GM19240 (cell line): Measurements from ENCODE around the gene SMIM29.

Experiments
- DNase-seq: peaks from one replicate; pipeline ENCODE4 v3.0.0; 2011; ENCODE audit warnings: low spot score; ENCODE audit not compliant: insufficient read length

Gene SMIM29

GRCh38 chr6:34227761-34228421 is 20.9 kb downstream of the SMIM29 start:
- no peak for DNase-seq

- DNase-seq: no peak
These were observed 21.8 kb downstream of the SMIM29 start for GRCh38 chr6:34226731-34227586.

DNA sequence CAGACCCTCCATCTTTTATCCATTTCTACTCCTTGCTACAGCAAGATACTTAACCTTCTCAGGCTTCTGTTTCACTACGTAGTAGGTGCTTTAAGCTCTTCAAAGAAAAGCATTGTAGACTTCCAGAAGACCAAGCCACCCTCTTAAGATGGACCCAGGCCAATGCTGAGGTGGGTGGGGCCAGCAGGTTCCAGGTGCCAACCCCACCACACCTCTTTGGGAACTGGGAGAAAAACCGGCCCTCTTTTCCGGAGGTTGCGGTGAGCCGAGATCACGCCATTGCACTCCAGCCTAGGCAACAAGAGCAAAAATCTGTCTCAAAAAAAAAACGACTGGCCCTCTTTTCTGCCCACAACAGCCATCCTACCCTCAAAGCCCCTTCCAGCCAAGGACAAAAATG is 22.7 kb downstream of the SMIM29 start:
- no peak for DNase-seq

DNA sequence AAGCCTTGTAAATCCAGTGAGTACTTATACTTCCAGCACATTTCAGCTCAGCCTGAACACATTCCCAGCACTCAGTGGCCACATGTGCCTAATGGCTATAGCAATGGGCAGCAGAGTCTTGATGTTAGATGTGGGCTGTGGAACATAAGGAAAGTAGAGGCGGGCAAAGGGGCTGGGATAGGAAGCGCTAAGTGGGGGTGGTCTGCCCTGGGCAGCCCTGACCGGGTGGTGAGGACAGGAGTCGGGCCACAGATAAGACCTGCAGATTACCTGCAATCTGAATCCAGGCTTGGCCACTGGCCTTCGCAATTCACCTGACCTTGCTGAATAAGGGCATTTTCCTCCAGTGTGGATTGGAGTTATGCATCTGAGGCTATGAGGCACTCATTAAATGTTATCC is 23.3 kb downstream of the SMIM29 start:
- no peak for DNase-seq

DNA sequence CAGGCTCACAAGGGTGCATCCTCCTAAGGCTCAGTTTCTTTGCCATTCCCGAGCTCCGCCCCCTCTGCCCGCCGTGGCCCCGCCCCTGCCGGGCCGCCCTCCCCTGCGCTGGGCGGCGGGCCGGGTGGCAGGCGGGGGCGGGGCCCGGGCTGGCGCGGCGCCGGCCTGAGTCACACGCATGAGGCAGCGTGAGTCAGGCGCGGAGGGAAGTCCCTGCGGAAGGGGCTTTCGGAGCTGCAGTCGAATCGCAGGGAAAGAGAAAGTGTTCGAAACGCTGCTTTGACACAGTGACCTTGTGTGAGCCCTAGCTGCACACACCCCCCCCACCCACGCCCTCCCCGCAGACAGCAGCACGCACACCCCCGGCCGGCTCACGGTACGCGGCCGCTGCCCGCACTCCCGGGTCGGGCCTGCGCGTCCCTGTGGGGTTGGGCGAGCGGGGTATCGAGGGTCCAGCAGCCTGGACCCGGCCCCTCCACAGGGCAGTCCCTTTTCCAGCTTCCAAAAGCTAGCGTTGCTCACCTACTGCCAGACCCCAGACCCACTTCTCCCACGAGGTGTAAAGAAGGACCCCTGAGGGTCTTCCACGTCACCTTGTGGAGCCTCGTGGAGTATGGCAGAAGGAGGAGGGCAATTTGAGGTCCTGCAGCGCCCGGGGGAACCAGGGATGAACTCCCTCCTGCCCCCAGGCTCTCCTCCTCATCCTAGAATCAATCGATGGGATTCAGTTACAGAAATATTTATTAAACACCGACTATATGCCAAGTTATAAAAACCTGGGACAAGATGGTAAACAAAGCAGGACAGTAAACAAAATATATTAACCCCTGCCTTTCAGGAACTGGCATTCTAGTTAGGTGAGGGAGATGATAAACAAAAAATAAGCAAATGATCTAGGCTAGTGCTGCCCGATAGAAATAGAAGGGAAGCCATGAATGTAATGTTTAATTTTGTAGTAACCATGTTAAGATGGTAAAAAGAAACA is 24.6 kb downstream of the SMIM29 start:
- DNase-seq: peak; percentile 97

GRCh38 chr6:34223381-34223955 is 25.3 kb downstream of the SMIM29 start:
- no peak for DNase-seq

GRCh38 chr6:34218691-34219090 is 30.1 kb downstream of the SMIM29 start:
- no peak for DNase-seq

DNA sequence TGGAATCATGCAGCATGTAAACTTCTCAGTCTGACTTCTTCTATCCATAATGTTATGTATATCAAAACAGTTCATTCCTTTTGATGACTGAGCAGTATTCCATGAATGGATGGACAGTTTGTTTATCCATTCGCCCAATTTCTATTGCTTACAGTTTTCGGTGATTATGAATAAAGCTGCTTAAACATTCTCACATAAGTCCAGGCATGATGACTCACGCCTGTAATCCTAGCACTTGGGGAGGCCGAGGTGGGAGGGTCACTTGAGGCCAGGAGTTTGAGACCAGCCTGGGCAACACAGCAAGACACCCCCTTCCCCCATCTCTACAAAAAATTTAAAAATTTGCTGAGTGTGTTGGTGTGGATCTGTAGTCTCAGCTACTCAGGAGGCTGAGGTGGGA is 35.0 kb downstream of the SMIM29 start:
- no peak for DNase-seq

DNA sequence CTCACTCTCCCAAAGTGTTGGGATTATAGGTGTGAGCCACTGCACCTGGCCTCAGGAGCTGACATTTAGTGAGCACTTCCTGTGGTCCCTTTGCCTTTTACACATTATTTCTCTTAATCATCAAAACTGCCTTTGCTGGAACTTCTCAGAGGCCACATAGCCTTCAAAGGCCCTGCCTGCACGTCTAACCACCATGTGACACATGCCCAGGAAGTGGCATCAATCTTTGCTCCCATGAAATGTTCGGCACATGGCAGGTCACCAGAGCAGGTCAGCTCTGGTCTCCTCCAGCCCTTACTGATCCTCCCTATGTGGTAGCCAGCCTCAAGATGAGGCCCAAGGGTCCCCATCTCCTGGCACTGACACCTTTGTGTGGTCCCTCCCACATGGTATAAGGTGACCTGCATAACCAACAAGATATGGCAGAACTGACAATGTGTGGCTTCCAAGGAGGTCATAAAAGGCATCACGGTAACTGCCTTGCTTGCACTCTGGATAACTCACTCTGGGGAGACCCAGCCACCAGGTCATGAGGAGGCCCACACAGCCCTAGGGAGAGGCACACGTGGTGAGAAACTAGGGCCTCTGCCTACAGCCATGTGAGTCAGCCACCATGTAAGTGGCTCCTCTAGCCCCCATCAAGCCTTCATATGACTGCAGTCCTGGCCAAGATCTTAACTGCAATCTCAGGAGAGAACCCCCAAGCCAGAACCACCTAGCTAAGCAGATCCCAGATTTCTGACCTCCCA is 40.9 kb downstream of the SMIM29 start:
- no peak for DNase-seq

- no peak for DNase-seq
These were observed 42.1 kb downstream of the SMIM29 start for GRCh38 chr6:34206726-34207125.

- no peak for DNase-seq
These were observed 42.9 kb downstream of the SMIM29 start for GRCh38 chr6:34205916-34206315.

DNA sequence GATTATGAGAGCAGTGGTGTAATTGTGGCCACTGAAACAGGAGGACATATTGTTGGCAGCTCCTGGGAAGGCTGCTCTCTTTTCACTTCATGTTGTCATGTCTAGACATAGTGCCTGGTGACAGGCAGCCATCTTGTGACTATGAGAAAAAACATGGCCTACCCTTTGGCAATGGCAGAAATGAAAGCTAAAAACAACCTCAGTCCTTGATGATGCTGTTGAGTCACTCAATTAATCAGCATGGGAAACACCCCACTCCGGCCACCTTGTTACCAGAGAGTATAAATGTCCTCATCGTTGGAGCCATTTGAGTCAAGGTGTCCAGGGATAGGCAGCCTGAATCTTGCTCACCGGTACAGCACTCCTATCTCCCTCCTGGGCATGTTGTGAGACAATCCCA is 43.3 kb downstream of the SMIM29 start:
- DNase-seq: no peak

DNA sequence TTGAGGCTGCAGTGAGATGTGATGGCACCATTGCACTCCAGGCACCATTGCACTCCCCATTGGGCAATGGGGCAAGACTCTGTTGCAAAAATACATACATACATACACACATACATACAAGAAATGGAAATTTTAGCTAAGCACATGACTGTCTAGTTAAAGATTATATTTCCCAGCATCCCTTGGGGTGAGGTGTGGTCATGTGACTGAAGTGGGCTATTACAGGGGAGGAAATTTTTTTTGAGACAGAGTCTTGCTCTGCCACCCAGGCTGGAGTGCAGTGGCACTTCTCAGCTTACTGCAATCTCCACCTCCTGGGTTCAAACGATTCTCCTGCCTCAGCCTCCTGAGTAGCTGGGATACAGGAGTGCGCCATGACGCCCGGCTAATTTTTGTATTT is 44.1 kb downstream of the SMIM29 start:
- no peak for DNase-seq

DNA sequence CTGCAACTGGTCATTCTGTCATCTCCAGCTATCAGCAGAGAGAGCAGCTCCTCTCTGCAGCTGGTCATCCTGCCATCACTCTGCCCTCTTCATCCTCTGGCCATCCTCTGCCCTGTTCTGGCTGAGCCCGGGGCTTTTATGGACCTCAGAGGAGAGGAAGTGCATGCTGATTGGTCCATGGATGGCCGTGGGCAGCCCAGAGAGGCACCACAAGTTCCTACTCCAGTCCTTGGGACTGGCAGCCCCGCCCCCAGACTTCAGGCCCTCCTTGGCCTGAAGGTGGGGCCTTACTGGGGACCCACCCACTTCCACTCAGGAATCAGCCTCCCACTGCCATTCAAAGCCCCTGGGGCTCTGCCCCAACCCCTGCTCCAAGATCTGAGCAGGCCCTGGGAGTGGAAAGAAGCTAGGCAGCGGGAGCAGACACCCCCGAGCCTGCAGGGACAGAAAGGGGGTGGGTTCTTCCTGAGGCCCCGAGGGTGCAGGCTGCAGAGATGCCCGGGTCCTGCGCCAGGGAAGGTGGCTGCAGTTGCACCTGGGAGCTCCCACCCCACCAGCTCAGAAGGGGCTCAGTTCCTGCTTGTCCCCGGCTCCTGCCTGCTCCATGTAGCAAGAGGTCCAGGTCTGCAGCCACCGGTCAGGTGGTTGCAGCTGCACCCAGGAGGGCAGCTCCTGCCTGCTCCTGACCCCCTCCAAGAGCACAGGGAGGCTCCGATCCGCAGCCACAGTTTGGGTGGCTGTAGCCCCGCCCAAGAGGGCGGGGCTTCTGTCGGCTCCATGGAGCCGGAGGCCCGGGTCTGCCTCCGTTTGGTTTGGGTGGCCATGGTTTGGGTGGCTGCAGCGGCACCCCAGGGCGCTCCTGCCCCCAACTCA is 46.2 kb downstream of the SMIM29 start:
- no peak for DNase-seq

GRCh38 chr6:34201455-34202107 is 47.2 kb downstream of the SMIM29 start:
- no peak for DNase-seq

DNA sequence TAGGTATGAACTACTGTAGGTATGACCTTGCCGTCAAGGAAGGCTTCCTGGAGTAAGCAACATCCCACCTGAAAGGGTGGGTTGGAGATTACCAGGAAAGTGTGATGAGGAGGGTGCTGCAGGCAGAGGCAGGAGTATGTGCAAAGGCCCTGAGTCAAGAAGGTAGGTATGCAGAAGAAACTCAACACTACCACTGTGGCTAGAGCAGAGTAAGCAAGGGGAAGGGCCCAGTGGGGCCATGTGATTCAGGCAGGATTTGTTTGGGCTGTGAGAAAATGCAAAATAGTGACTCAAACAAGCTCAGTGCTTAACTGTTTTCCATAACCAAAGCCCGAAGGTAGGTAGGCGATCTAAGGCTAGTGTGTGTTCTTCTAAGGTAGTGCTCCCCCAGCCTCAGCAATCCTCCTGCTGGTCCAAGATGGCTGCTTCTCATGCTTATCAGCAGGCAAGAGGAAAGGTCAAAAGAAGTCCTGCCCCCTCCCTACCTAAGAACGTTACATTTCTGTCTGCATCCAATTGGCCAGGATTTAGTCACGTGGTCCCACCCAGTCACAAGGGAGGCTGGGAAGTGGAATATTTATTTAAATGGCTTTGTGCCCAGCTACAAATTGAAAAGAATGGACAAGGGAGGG is 48.4 kb downstream of the SMIM29 start:
- no peak for DNase-seq

DNA sequence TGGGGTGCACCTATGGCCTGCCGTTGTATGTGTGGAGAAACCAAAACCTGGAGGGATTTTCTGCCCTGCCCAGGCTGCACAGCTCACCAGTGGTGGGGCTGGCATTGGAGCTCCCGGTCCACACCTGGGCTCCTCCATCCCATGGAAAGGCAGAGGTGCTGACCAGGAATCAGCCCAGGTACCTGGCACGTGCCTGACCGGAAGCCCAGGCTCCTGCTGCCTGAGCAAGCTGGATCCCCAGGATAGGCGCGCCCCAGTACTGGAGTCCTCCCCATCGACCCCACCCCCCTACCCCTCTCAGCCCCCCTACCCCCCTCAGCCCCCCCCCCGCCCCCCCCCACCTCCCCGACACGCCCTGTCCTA is 52.0 kb downstream of the SMIM29 start:
- DNase-seq: no peak
